ENCODE measurements around the gene RBM8A.

RBM8A gene

DNA sequence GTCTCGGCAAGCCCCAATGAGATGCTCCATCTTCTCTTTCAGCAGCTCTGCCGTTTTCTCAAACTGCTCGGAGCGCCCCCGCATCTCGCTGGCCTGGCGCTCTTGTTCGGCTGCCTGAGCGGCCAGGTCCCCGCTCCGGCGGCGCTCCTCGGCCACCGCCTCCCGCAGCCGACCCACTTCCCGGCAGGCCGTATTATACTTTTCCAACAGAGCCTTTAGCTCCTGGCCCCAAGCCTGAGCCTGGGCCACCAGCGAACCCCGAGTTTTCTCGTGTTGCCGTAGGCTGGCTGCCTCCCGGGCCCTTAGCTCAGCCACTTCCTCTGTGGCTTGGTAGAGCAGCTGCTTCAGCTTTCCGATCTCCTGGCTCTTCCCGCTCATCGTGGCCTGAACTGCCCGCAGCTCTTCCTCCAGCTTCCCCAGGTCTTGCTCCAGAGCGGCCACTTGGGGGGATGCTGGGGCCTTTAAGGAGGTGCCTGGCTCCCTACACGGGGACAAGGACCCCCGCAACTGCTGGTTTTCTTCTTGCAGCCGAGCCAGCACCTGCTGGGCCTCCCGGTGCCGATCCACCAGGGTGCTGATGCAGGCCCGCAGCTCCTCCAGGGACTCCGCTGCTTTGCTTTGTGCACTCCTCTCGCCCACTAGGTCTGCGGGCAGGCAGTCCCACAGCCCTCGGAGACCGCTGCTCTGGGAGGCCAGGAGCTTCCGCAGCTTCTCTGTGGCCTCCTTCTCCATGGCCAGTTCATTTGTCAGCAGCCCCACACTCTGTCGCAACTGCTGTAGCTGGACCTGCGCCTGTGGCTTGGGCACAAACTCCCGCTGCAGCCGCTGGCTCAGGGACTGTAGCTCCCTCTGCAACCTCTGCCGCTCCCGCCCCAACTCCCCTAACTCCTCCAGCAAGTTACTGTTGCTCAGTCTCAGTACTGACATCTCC, 55.0 kb downstream of the RBM8A start:
- no peak for FAIRE-seq
